ENCODE measurements around the gene ESPNL. TPM values are rescaled to one million over a fixed set of nuclear protein-coding genes. Genes with fewer than 3 reads are reported as not detected.

Gene ESPNL
- total and polyA plus RNA-seq, 2 of the 4 experiments (the other 2 are of a cell fraction) = 2.0 TPM

DNA sequence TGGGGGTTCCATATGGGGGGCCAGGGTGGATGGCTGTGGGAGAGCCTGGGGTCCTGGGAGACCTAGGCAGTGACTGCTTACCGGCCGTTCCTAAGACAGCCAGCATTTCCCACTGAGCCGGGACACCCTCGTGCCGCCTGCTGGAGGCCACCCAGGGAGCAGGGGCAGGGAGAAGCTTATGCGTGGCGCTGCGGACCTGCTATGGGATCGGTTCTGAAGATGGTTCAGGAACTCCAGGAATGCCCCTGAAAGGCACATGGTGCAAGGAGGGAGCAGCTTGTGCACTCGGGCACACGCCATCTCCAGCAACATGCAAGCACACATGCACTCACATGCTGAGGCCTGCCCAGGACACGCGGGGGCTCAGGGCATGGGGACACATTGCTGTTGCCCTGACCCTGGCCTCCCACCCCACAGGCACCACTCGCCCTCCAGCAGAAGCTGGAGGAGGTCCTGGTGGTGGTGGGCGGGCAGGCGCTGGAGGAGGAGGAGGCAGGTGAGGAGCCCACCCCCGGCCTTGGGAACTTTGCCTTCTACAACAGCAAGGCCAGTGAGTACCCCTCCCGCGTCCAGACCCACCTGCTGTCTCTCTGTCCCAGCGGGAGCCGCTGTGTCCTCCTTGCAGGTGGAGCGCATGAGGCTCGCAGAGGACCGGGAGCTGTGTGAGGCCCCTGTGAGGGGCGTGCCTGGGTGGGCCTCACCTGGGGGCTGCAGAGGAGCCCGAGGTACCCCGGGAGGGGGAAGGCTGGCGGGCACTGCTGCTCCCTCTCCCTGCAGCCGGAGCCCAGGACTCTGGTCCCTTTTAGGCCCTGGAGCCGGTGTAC, 42.5 kb downstream of the ESPNL start:
- no peaks in the 10 kb centered on the region for H3K79me1 ChIP-seq (ENCODE audit: low read depth in 1 of 2, low read length in 2 of 2)
- intact Hi-C loops (cut with micrococcal nuclease) = no loop called here
- no peak overlapping the region for H3K4me3 ChIP-seq (ENCODE audit: insufficient read depth, low read depth, low read length)
- peak overlapping the region; percentile 92; the same call in 1 of the 2 replicates for H3K4ac ChIP-seq (ENCODE audit: low read depth, low read length)
- peak overlapping the region; percentile 5 to 83; a peak in 2 of 4 replicates for H4K8ac ChIP-seq (ENCODE audit: low read depth in 2 of 2, low read length in 2 of 2)
- H2AK5ac ChIP-seq (ENCODE audit: low read depth, low read length) = peak overlapping the region; percentile 95
- H2AFZ ChIP-seq (replicated peaks; ENCODE audit: low read length, poor library complexity) = peak overlapping the region; percentile 63
- 78% methylated on average over 13 of the region's 30 CpGs; no CpG with 5 or more reads in 1 of the 2 experiments for WGBS, 2 experiments (ENCODE audit: extremely low coverage in 2 of 2, insufficient read length in 1 of 2)
- no peak overlapping the region for H3K4me2 ChIP-seq (ENCODE audit: low read depth, low read length)
- no peak overlapping the region for H3K14ac ChIP-seq (replicated peaks; ENCODE audit: low read depth, low read length)
- H3K9me1 ChIP-seq (ENCODE audit: insufficient read depth, low read length) = 0 out of 2 replicates have a peak, but pooled peaks cover 12% of the 10 kb centered on the region
- ChIA-PET CTCF (interaction anchor here (0.9 kb wide), 1 partner anchor 27 kb away, joined by 3 read pairs; no protein-coding TSS in a partner anchor), POLR2A (ENCODE audit: unreplicated experiment) (no interaction called here)
- DNase-seq (no peak), ATAC-seq (ENCODE audit: low read depth) (no peak)
- dilution Hi-C loops (cut with HindIII; ENCODE audit: low sequenced_read_pairs, unreplicated experiment) = no loop called here
- BruUV-seq (replicated peaks) = no TSS peak
- H2BK20ac ChIP-seq (ENCODE audit: low read depth, low read length) = peak overlapping the region; percentile 66
- H3K36me3 ChIP-seq (ENCODE audit: control insufficient read depth, insufficient read depth, low read length) = no peaks in the 10 kb centered on the region
- H2AK9ac ChIP-seq (replicated peaks; ENCODE audit: low read depth, low read length, poor library complexity) = peak overlapping the region; percentile 55
- no peaks in the 10 kb centered on the region for H3K27me3 ChIP-seq (ENCODE audit: control insufficient read depth, insufficient read depth, low read length)
- no peak overlapping the region for H3K9ac ChIP-seq (ENCODE audit: low read depth, low read length)
- peak overlapping the region; percentile 70; the same call in 2 of the 3 replicates for H2BK15ac ChIP-seq (ENCODE audit: low read depth, low read length)
- 0 out of 2 replicates have a peak overlapping the region, but pooled peaks have one; percentile 38 for H3K23ac ChIP-seq (ENCODE audit: low read depth, low read length)
- no peak overlapping the region for H2BK5ac ChIP-seq (ENCODE audit: low read depth, low read length, poor library complexity, severe bottlenecking)
- in situ Hi-C loops (cut with MboI; ENCODE audit: low sequenced_read_pairs) = no loop called here
- H3K9me3 ChIP-seq (ENCODE audit: control insufficient read depth, insufficient read depth, low read length) = no peaks in the 10 kb centered on the region
- TF ChIP-seq MXI1 (IDR thresholded peaks at IDR 0.05; ENCODE audit: borderline replicate concordance, low read depth, low read length) (no peak), RAD21 (IDR thresholded peaks at IDR 0.05; ENCODE audit: low read length) (no peak)
- TF ChIP-seq, protein P1, sequence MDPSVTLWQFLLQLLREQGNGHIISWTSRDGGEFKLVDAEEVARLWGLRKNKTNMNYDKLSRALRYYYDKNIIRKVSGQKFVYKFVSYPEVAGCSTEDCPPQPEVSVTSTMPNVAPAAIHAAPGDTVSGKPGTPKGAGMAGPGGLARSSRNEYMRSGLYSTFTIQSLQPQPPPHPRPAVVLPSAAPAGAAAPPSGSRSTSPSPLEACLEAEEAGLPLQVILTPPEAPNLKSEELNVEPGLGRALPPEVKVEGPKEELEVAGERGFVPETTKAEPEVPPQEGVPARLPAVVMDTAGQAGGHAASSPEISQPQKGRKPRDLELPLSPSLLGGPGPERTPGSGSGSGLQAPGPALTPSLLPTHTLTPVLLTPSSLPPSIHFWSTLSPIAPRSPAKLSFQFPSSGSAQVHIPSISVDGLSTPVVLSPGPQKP (IDR thresholded peaks at IDR 0.05; ENCODE audit: borderline replicate concordance, low read depth, low read length) = no peak
- TF ChIP-seq, protein P2, sequence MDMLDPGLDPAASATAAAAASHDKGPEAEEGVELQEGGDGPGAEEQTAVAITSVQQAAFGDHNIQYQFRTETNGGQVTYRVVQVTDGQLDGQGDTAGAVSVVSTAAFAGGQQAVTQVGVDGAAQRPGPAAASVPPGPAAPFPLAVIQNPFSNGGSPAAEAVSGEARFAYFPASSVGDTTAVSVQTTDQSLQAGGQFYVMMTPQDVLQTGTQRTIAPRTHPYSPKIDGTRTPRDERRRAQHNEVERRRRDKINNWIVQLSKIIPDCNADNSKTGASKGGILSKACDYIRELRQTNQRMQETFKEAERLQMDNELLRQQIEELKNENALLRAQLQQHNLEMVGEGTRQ (IDR thresholded peaks at IDR 0.05; ENCODE audit: low read depth, low read length) = no peak
- H2BK120ac ChIP-seq (ENCODE audit: low read depth, low read length) = peak overlapping the region; percentile 95
- no peak overlapping the region for H3K56ac ChIP-seq (ENCODE audit: extremely low read depth, insufficient read depth, low read length)
- H4K91ac ChIP-seq (ENCODE audit: insufficient read depth, low read depth, low read length) = peak overlapping the region; percentile 89
- H3K18ac ChIP-seq (ENCODE audit: low read depth, low read length) = no peak overlapping the region
- H3K4me1 ChIP-seq (ENCODE audit: control insufficient read depth, insufficient read depth, low read length) = peaks cover 17% of the 10 kb centered on the region
- no peaks in the 10 kb centered on the region for H4K20me1 ChIP-seq (ENCODE audit: insufficient read depth, low read length)
- no peak overlapping the region; the same call in 1 of the 2 replicates for H3K27ac ChIP-seq (ENCODE audit: insufficient read depth, low read length)
- 0 out of 2 replicates have a peak overlapping the region, but pooled peaks have one; percentile 37 for H4K5ac ChIP-seq (ENCODE audit: low read depth, low read length)

Measured in IMR-90 (cell line).